Ectodermal cell (in vitro differentiated cells): ENCODE data around the gene SEMA4A.
"Not testable (repeated sequence)": the region's sequence is repeated elsewhere in the genome, so short reads cannot be mapped to it uniquely, and the experiment has no call there.

Experiments used
- H3K27ac ChIP-seq: 2 replicates; pipeline ENCODE4 v1.7.0; 2013; ENCODE audit warnings: mild to moderate bottlenecking, low read depth, low read length; ENCODE audit not compliant: insufficient read depth, poor library complexity, severe bottlenecking
- H3K27me3 ChIP-seq: 2 replicates; pipeline ENCODE4 v1.7.0; 2013; ENCODE audit warnings: mild to moderate bottlenecking, low read length; ENCODE audit not compliant: insufficient read depth, control insufficient read depth, poor library complexity, severe bottlenecking
- H3K36me3 ChIP-seq: one replicate; pipeline ENCODE4 v1.7.0; 2013; ENCODE audit warnings: low read length; ENCODE audit not compliant: control insufficient read depth, insufficient read depth
- H3K4me1 ChIP-seq: one replicate; pipeline ENCODE4 v1.7.0; 2013; ENCODE audit warnings: low read length; ENCODE audit not compliant: control insufficient read depth, insufficient read depth
- H3K4me3 ChIP-seq: 2 replicates; pipeline ENCODE4 v1.7.0; 2013; ENCODE audit warnings: low read depth, low read length, control low read depth; ENCODE audit not compliant: insufficient read depth
- H3K9me3 ChIP-seq: 2 replicates; pipeline ENCODE4 v1.7.0; 2013; ENCODE audit warnings: mild to moderate bottlenecking, low read length, moderate library complexity; ENCODE audit not compliant: control insufficient read depth
- WGBS, 2 experiments: methylation state at CpG; one replicate each; pipeline ENCODE4 v1.1.7; 2013; ENCODE audit warnings: missing lambda C conversion rate in 2 of 2; 5-methylcytosine and 5-hydroxymethylcytosine counted together

The SEMA4A gene

GRCh38 chr1:156112276-156113137, 40.9 kb upstream of the SEMA4A start:
- Histone ChIP-seq H3K4me3 (no peak overlapping the region), H3K27me3 (peaks cover 12% of the 10 kb centered on the region), H3K4me1 (peaks cover 30% of the 10 kb centered on the region), H3K36me3 (no peaks in the 10 kb centered on the region), H3K27ac (no peak overlapping the region), H3K9me3 (no peaks in the 10 kb centered on the region)
- WGBS, 2 experiments = 84% methylated on average over 10 of the region's 10 CpGs

GRCh38 chr1:156113282-156113950, 40.0 kb upstream of the SEMA4A start:
- WGBS, 2 experiments = 57 to 65% methylated on average over 4 of the region's 4 CpGs
- Histone ChIP-seq H3K4me3 (no peak overlapping the region), H3K27me3 (peaks cover 12% of the 10 kb centered on the region), H3K36me3 (no peaks in the 10 kb centered on the region), H3K9me3 (no peaks in the 10 kb centered on the region), H3K27ac (no peak overlapping the region), H3K4me1 (peaks cover 30% of the 10 kb centered on the region)

GRCh38 chr1:156114101-156114918, 39.1 kb upstream of the SEMA4A start, which contains the start of gene LMNA:
Gene LMNA (plus strand): TSS chr1:156114711. CDS start chr1:156114919, 208 bp downstream.
- no peaks in the 10 kb centered on the region for H3K36me3 ChIP-seq

GRCh38 chr1:156114919-156115513, 38.4 kb upstream of the SEMA4A start:
- Histone ChIP-seq H3K36me3 (no peaks in the 10 kb centered on the region), H3K27ac (no peak overlapping the region), H3K4me3 (peak overlapping the region; percentile 48), H3K9me3 (no peaks in the 10 kb centered on the region), H3K27me3 (peaks cover 12% of the 10 kb centered on the region), H3K4me1 (peaks cover 30% of the 10 kb centered on the region)
- WGBS, 2 experiments = 2% methylated on average over 49 of the region's 49 CpGs

More at GRCh38 chr1:156114101-156114918, 39.1 kb upstream of the SEMA4A start, which contains the start of gene LMNA:
- Histone ChIP-seq H3K27ac (no peak within 1 kb of the TSS), H3K9me3 (no peaks in the 10 kb centered on the region), H3K4me3 (peak within 1 kb of the TSS; percentile 48), H3K4me1 (peaks cover 30% of the 10 kb centered on the region), H3K27me3 (peaks cover 12% of the 10 kb centered on the region)
- 1 to 2% methylated on average over 36 to 37 of the region's 37 CpGs for WGBS, 2 experiments

- WGBS, 2 experiments = 21 to 23% methylated on average over 19 of the region's 19 CpGs
- no peak overlapping the region for H3K27ac ChIP-seq
- H3K4me1 ChIP-seq = peaks cover 30% of the 10 kb centered on the region
- H3K36me3 ChIP-seq = no peaks in the 10 kb centered on the region
- H3K9me3 ChIP-seq = no peaks in the 10 kb centered on the region
- peak overlapping the region; percentile 48 for H3K4me3 ChIP-seq
- peaks cover 12% of the 10 kb centered on the region for H3K27me3 ChIP-seq
Measured at GRCh38 chr1:156115514-156116374, 37.6 kb upstream of the SEMA4A start.

- H3K27me3 ChIP-seq = peaks cover 12% of the 10 kb centered on the region
- not testable (repeated sequence) for H3K4me3 ChIP-seq, H3K36me3 ChIP-seq, H3K9me3 ChIP-seq, H3K27ac ChIP-seq
- WGBS, 2 experiments = 90 to 95% methylated on average over 5 of the region's 5 CpGs
- H3K4me1 ChIP-seq = peaks cover 30% of the 10 kb centered on the region
Measured at GRCh38 chr1:156116731-156117130, 36.7 kb upstream of the SEMA4A start.

- Histone ChIP-seq H3K27ac (no peak overlapping the region), H3K4me3 (no peak overlapping the region), H3K4me1 (peaks cover 35% of the 10 kb centered on the region), H3K9me3 (no peaks in the 10 kb centered on the region), H3K36me3 (no peaks in the 10 kb centered on the region), H3K27me3 (peaks cover 12% of the 10 kb centered on the region)
- 89 to 93% methylated on average over 13 of the region's 13 CpGs for WGBS, 2 experiments
Measured at GRCh38 chr1:156117414-156118176, 35.8 kb upstream of the SEMA4A start.

- Histone ChIP-seq H3K4me1 (peaks cover 36% of the 10 kb centered on the region), H3K27ac (no peak overlapping the region), H3K36me3 (no peaks in the 10 kb centered on the region), H3K9me3 (no peaks in the 10 kb centered on the region), H3K4me3 (no peak overlapping the region), H3K27me3 (peaks cover 12% of the 10 kb centered on the region)
- WGBS, 2 experiments = 91 to 94% methylated on average over 8 of the region's 8 CpGs
Measured at GRCh38 chr1:156118177-156118868, 35.1 kb upstream of the SEMA4A start.
